HG03521 (cell line): ENCODE data around the gene PLIN4.
A peak's percentile ranks its signal among the peaks of the same experiment; 100 is the strongest.

Experiments used
- ATAC-seq: cut with Tn5 transposase; IDR thresholded peaks from one replicate; pipeline ENCODE4 v1.9.1; 2021; ENCODE audit warnings: mild to moderate bottlenecking, moderate library complexity; ENCODE audit not compliant: unreplicated experiment

The PLIN4 gene

DNA sequence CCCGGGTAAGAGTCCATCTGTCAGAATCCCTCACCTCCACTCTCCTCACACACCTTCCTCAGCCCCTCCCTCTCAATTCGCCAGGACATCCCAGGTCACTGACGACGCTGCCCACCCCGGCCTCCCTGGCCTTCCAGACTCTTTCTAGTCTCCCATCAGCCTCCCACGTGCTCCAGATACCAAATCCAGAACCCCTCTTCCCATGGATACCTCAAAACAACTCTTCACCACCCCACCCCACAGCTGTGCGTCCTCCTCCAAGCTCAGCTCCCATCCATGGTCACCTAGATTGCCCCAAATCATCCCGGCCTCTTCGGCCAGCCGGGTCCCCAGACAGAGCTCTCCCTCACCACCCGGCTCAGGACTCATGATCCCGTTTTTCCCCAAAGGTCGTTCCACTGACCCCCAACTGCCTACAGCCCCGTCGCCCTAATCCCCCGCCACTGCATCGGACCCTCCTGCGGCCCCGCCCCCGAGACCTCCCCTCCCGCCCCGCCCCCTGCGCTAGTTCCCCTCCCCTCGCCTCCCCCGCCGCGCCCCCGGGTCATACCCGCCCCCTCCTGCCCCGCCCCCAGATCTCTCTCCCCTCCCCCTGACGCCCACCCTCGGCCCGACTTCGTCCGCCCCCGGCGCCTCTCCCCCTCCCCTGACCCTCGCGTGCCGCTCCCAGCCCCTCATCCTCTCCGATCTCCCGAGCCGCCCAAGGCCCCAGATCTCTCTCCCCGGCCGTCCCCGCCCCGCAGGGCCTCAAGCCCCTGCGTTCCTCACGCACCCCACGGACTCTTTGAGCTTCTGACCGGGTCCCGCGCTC is 61.2 kb downstream of the PLIN4 start:
- ATAC-seq: peak; percentile 6

DNA sequence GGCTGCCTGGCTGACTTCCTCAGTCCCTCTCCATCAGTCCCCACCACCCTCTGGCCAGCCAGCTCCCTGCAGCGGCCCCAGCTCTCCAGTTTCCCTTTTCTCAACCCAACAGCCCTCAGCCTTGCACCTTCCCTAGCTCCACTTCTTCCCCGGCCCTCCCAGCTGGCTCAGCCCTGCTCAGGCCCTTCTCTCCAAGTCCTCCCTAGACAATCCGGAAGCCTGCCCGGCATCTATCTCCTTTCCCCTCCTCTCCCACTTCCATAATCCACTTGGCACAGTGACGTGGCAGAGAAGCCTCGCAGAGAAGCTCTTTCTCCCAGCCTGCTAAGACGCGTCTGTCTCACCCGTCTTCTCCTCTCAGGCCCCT is 61.8 kb downstream of the PLIN4 start:
- no peak for ATAC-seq

DNA sequence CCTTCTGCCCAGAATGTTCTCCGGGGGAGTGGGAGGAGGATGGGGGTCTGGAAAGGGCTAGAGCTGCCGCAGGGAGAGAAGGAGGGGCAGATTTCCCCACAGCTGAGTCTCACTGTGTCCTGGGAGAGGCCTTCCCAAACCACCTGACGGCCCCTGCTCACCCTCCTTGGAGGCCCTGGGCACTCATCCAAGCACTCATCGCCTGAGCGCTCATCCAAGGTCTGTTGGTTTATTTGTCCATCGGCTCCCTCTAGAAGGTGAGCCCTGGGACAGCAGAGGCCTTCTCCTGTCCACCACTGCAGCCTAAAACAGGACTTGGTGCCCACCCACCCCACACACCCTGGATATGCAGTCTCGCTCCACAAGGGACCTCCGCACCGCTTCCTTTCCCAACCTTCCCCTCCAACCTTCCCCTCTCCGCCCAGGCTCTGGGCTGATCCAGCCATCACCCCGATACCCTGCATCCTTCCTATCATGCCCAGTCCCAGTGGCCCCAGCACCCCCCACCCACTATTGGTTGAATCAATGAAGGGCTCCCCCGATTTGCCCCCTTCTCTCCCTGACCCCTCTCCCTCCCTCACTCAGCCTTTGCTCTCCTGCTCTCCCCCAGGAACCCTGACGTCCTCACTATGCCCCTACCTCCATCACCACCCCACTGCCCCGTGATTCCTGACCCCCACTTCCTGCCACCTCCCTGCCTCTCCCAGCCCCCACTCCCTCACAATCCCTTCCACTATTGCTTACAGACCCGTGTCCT is 62.4 kb downstream of the PLIN4 start:
- no peak for ATAC-seq

GRCh38 chr19:4454747-4455718 is 63.3 kb downstream of the PLIN4 start:
- no peak for ATAC-seq

DNA sequence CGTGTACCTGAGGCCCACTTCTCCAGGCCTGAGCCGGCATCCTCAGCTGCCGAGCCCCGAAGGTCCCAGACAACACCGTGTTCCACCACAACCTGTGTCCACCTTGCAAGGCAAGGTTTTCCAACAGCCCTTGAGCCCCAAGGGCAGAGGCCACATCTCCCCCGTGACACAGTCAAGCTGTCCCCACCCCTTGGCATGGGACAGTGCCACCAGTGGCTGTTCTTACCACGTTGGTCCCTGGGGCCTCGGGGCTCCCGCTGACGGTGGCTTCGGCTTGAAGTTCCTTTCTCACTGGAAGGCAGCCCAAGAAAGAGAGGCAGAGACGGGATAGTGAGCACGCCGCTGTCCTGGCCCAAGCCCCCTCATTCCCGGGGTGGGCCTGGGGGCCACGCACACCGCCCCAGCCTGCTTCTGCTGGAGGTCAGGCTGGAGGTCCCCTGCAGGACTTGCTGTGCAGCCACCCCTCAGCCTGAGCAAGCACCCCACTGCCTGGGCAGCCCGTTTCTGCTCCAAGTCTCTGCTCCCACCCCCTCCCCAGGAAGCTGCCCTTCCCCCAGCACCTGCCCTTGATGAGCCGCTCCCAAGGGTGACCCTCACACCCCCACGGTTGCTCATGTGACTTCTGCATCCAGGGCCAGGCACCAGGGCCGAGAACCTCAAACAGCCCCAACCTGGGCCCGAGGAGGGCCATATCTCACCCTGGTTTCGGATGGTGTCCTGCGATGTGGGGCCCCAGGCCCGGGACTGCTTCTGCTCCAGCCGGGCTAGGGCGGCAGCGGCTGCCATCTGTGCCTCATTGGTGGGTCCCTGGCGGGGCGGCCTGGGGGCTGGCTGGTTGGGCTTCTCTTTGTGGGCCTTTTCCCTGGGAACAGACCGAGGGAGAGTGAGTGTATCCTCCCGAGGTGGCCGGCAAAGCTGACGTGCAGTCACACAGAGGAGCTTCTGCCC is 64.8 kb downstream of the PLIN4 start:
- no peak for ATAC-seq

- no peak for ATAC-seq
These were observed 65.9 kb downstream of the PLIN4 start for GRCh38 chr19:4452230-4452990.
